SK-N-SH treated with all-trans-retinoic acid at 6 μM for 48 hours (cell line): ENCODE results near the gene CLCN6.

ENCODE experiments used
- ATAC-seq: fragments of 200-7000 bp; cut with Tn5 transposase; 3 replicates; pipeline ENCODE4 v1.9.1; 2020; ENCODE audit warnings: mild to moderate bottlenecking, moderate library complexity
- ARNTL ChIP-seq: fragments of 450-650 bp; formaldehyde crosslinking; IDR thresholded peaks from 2 replicates; pipeline ENCODE4 v1.5.0; 2020; ENCODE audit warnings: low read depth, mild to moderate bottlenecking, moderate library complexity, borderline replicate concordance
- BACH2 ChIP-seq: fragments of 250-450 bp; sonication (Bioruptor Pico); IDR thresholded peaks from 2 replicates; pipeline ENCODE4 v1.9.0; 2021; ENCODE audit warnings: mild to moderate bottlenecking, borderline replicate concordance
- CREB5 ChIP-seq: fragments of 250-450 bp; sonication (Bioruptor Pico); IDR thresholded peaks from 2 replicates; pipeline ENCODE4 v1.5.1; 2020; ENCODE audit warnings: low read depth, mild to moderate bottlenecking, moderate library complexity
- CSDC2 ChIP-seq: fragments of 250-450 bp; sonication (Bioruptor Pico); IDR thresholded peaks from 2 replicates; pipeline ENCODE4 v1.5.0; 2020; ENCODE audit warnings: mild to moderate bottlenecking, moderate library complexity
- CSRNP3 ChIP-seq: fragments of 250-450 bp; sonication (Bioruptor Pico); IDR thresholded peaks from 2 replicates; pipeline ENCODE4 v1.5.1; 2021; ENCODE audit warnings: mild to moderate bottlenecking, moderate library complexity
- ESRRG ChIP-seq: fragments of 250-450 bp; sonication (Bioruptor Pico); IDR thresholded peaks from 2 replicates; pipeline ENCODE4 v1.6.1; 2021; ENCODE audit warnings: mild to moderate bottlenecking
- ISL1 ChIP-seq: fragments of 250-450 bp; sonication (Bioruptor Pico); IDR thresholded peaks from 2 replicates; pipeline ENCODE4 v2.1.2; 2022; ENCODE audit warnings: mild to moderate bottlenecking, moderate library complexity
- OSR1 ChIP-seq: fragments of 250-450 bp; sonication (Bioruptor Pico); IDR thresholded peaks from 2 replicates; pipeline ENCODE4 v1.8.0; 2022; ENCODE audit warnings: moderate library complexity, mild to moderate bottlenecking, inconsistent platforms
- POU6F1 ChIP-seq: fragments of 250-450 bp; sonication (Bioruptor Pico); IDR thresholded peaks from 2 replicates; pipeline ENCODE4 v1.8.0; 2021; ENCODE audit warnings: low read depth, mild to moderate bottlenecking, moderate library complexity, borderline replicate concordance
- PPARA ChIP-seq: fragments of 250-450 bp; sonication (Bioruptor Pico); IDR thresholded peaks from 2 replicates; pipeline ENCODE4 v1.5.0; 2020; ENCODE audit warnings: mild to moderate bottlenecking, borderline replicate concordance
- RARB ChIP-seq: fragments of 250-450 bp; sonication (Bioruptor Pico); IDR thresholded peaks from 2 replicates; pipeline ENCODE4 v1.8.0; 2021; ENCODE audit warnings: mild to moderate bottlenecking, moderate library complexity
- SNAI2 ChIP-seq: fragments of 250-450 bp; sonication (Bioruptor Pico); IDR thresholded peaks from 2 replicates; pipeline ENCODE4 v1.5.0; 2020; ENCODE audit warnings: mild to moderate bottlenecking, moderate library complexity
- TCF4 ChIP-seq: fragments of 250-450 bp; sonication (Bioruptor Pico); IDR thresholded peaks from 2 replicates; pipeline ENCODE4 v1.8.0; 2021; ENCODE audit warnings: mild to moderate bottlenecking, moderate library complexity, borderline replicate concordance
- TOX ChIP-seq: fragments of 250-450 bp; sonication (Bioruptor Pico); IDR thresholded peaks from 2 replicates; pipeline ENCODE4 v1.8.0; 2021; ENCODE audit warnings: mild to moderate bottlenecking, moderate library complexity, borderline replicate concordance
- TSHZ2 ChIP-seq: fragments of 250-450 bp; sonication (Bioruptor Pico); IDR thresholded peaks from 2 replicates; pipeline ENCODE4 v1.5.0; 2020; ENCODE audit warnings: mild to moderate bottlenecking, moderate library complexity
- ZC3H10 ChIP-seq: fragments of 250-450 bp; sonication (Bioruptor Pico); IDR thresholded peaks from 2 replicates; pipeline ENCODE4 v1.5.1; 2021; ENCODE audit warnings: mild to moderate bottlenecking, moderate library complexity
- ZFP30 ChIP-seq: fragments of 450-650 bp; formaldehyde crosslinking; IDR thresholded peaks from 2 replicates; pipeline ENCODE4 v1.5.0; 2022; ENCODE audit warnings: mild to moderate bottlenecking, moderate library complexity
- ZNF8 ChIP-seq: fragments of 450-650 bp; formaldehyde crosslinking; IDR thresholded peaks from 2 replicates; pipeline ENCODE4 v1.5.0; 2020; ENCODE audit warnings: mild to moderate bottlenecking, moderate library complexity

The CLCN6 gene

GRCh38 chr1:11878081-11878890 lies 72.3 kb downstream of the CLCN6 start:
- TF ChIP-seq ARNTL (CRISPR knock-in tag): no peak
- no peak for TF ChIP-seq CSRNP3
- TF ChIP-seq ZFP30 (CRISPR knock-in tag): no peak
- TF ChIP-seq CREB5 (CRISPR knock-in tag): no peak
- no peak for TF ChIP-seq ESRRG (CRISPR knock-in tag)
- no peak for TF ChIP-seq SNAI2 (CRISPR knock-in tag)
- TF ChIP-seq TOX: no peak
- no peak for TF ChIP-seq CSDC2 (CRISPR knock-in tag)
- TF ChIP-seq TSHZ2 (CRISPR knock-in tag): no peak
- TF ChIP-seq, all 23 proteins: peak for 0
- no peak for ATAC-seq

GRCh38 chr1:11878891-11879190 lies 72.8 kb downstream of the CLCN6 start:
- TF ChIP-seq RARB (CRISPR knock-in tag) (no peak), TCF4 (no peak), ARNTL (CRISPR knock-in tag) (no peak), CREB5 (CRISPR knock-in tag) (no peak), TOX (no peak), CSDC2 (CRISPR knock-in tag) (no peak), CSRNP3 (no peak), ZFP30 (CRISPR knock-in tag) (no peak), ZNF8 (CRISPR knock-in tag) (no peak), PPARA (CRISPR knock-in tag) (no peak), ZC3H10 (CRISPR knock-in tag) (no peak), ISL1 (CRISPR knock-in tag) (no peak), OSR1 (CRISPR knock-in tag) (no peak)
- TF ChIP-seq, all 23 proteins: peak for 0
- ATAC-seq: no peak

- TF ChIP-seq BACH2 (CRISPR knock-in tag) (no peak), CSRNP3 (no peak), PPARA (CRISPR knock-in tag) (no peak), ARNTL (CRISPR knock-in tag) (no peak), CSDC2 (CRISPR knock-in tag) (no peak), ZFP30 (CRISPR knock-in tag) (no peak), ZNF8 (CRISPR knock-in tag) (no peak), POU6F1 (no peak), RARB (CRISPR knock-in tag) (no peak), TOX (no peak), TCF4 (no peak), SNAI2 (CRISPR knock-in tag) (no peak)
- no peak for ATAC-seq
Observed at GRCh38 chr1:11879311-11880180, 73.6 kb downstream of the CLCN6 start.
